SK-N-SH treated with all-trans-retinoic acid at 6 μM for 48 hours (cell line): Measurements from ENCODE around the gene TMEM238L.
"Not testable (repeated sequence)": the region's sequence is repeated elsewhere in the genome, so short reads cannot be mapped to it uniquely, and the experiment has no call there.

Source experiments
- ATAC-seq: fragments of 200-7000 bp; cut with Tn5 transposase; 3 replicates; pipeline ENCODE4 v1.9.1; 2020; ENCODE audit warnings: mild to moderate bottlenecking, moderate library complexity
- ARNTL ChIP-seq: fragments of 450-650 bp; formaldehyde crosslinking; IDR thresholded peaks from 2 replicates; pipeline ENCODE4 v1.5.0; 2020; ENCODE audit warnings: low read depth, mild to moderate bottlenecking, moderate library complexity, borderline replicate concordance
- BACH2 ChIP-seq: fragments of 250-450 bp; sonication (Bioruptor Pico); IDR thresholded peaks from 2 replicates; pipeline ENCODE4 v1.9.0; 2021; ENCODE audit warnings: mild to moderate bottlenecking, borderline replicate concordance
- CREB5 ChIP-seq: fragments of 250-450 bp; sonication (Bioruptor Pico); IDR thresholded peaks from 2 replicates; pipeline ENCODE4 v1.5.1; 2020; ENCODE audit warnings: low read depth, mild to moderate bottlenecking, moderate library complexity
- CSDC2 ChIP-seq: fragments of 250-450 bp; sonication (Bioruptor Pico); IDR thresholded peaks from 2 replicates; pipeline ENCODE4 v1.5.0; 2020; ENCODE audit warnings: mild to moderate bottlenecking, moderate library complexity
- CSRNP3 ChIP-seq: fragments of 250-450 bp; sonication (Bioruptor Pico); IDR thresholded peaks from 2 replicates; pipeline ENCODE4 v1.5.1; 2021; ENCODE audit warnings: mild to moderate bottlenecking, moderate library complexity
- GLIS3 ChIP-seq: fragments of 250-450 bp; sonication (Bioruptor Pico); IDR thresholded peaks from 2 replicates; pipeline ENCODE4 v1.5.0; 2020; ENCODE audit warnings: mild to moderate bottlenecking, moderate library complexity
- ISL1 ChIP-seq: fragments of 250-450 bp; sonication (Bioruptor Pico); IDR thresholded peaks from 2 replicates; pipeline ENCODE4 v2.1.2; 2022; ENCODE audit warnings: mild to moderate bottlenecking, moderate library complexity
- PATZ1 ChIP-seq: fragments of 250-450 bp; sonication (Bioruptor Pico); IDR thresholded peaks from 2 replicates; pipeline ENCODE4 v1.8.0; 2020; ENCODE audit warnings: mild to moderate bottlenecking, moderate library complexity, borderline replicate concordance
- POU6F1 ChIP-seq: fragments of 250-450 bp; sonication (Bioruptor Pico); IDR thresholded peaks from 2 replicates; pipeline ENCODE4 v1.8.0; 2021; ENCODE audit warnings: low read depth, mild to moderate bottlenecking, moderate library complexity, borderline replicate concordance
- PPARA ChIP-seq: fragments of 250-450 bp; sonication (Bioruptor Pico); IDR thresholded peaks from 2 replicates; pipeline ENCODE4 v1.5.0; 2020; ENCODE audit warnings: mild to moderate bottlenecking, borderline replicate concordance
- RARB ChIP-seq: fragments of 250-450 bp; sonication (Bioruptor Pico); IDR thresholded peaks from 2 replicates; pipeline ENCODE4 v1.8.0; 2021; ENCODE audit warnings: mild to moderate bottlenecking, moderate library complexity
- TCF4 ChIP-seq: fragments of 250-450 bp; sonication (Bioruptor Pico); IDR thresholded peaks from 2 replicates; pipeline ENCODE4 v1.8.0; 2021; ENCODE audit warnings: mild to moderate bottlenecking, moderate library complexity, borderline replicate concordance
- TOX ChIP-seq: fragments of 250-450 bp; sonication (Bioruptor Pico); IDR thresholded peaks from 2 replicates; pipeline ENCODE4 v1.8.0; 2021; ENCODE audit warnings: mild to moderate bottlenecking, moderate library complexity, borderline replicate concordance
- TSHZ2 ChIP-seq: fragments of 250-450 bp; sonication (Bioruptor Pico); IDR thresholded peaks from 2 replicates; pipeline ENCODE4 v1.5.0; 2020; ENCODE audit warnings: mild to moderate bottlenecking, moderate library complexity
- ZC3H10 ChIP-seq: fragments of 250-450 bp; sonication (Bioruptor Pico); IDR thresholded peaks from 2 replicates; pipeline ENCODE4 v1.5.1; 2021; ENCODE audit warnings: mild to moderate bottlenecking, moderate library complexity
- ZFP3 ChIP-seq: fragments of 250-450 bp; sonication (Bioruptor Pico); IDR thresholded peaks from 2 replicates; pipeline ENCODE4 v1.5.0; 2020; ENCODE audit warnings: mild to moderate bottlenecking, moderate library complexity
- ZFP30 ChIP-seq: fragments of 450-650 bp; formaldehyde crosslinking; IDR thresholded peaks from 2 replicates; pipeline ENCODE4 v1.5.0; 2022; ENCODE audit warnings: mild to moderate bottlenecking, moderate library complexity
- ZNF565 ChIP-seq: fragments of 450-650 bp; formaldehyde crosslinking; conservative IDR thresholded peaks from 2 replicates; pipeline ENCODE4 v1.5.0; 2020; ENCODE audit warnings: low read depth, mild to moderate bottlenecking, moderate library complexity
- ZNF70 ChIP-seq: fragments of 450-650 bp; formaldehyde crosslinking; IDR thresholded peaks from 2 replicates; pipeline ENCODE4 v1.5.0; 2020; ENCODE audit warnings: mild to moderate bottlenecking, moderate library complexity
- ZNF8 ChIP-seq: fragments of 450-650 bp; formaldehyde crosslinking; IDR thresholded peaks from 2 replicates; pipeline ENCODE4 v1.5.0; 2020; ENCODE audit warnings: mild to moderate bottlenecking, moderate library complexity

TMEM238L gene

GRCh38 chr17:10803830-10804475, at the start of gene TMEM238L:
TSS of gene TMEM238L (minus strand) at chr17:10804099. CDS start at chr17:10803963, 136 bp downstream.
- TF ChIP-seq TOX (CRISPR knock-in tag) (no peak), ISL1 (CRISPR knock-in tag) (no peak), CSRNP3 (CRISPR knock-in tag) (no peak), PATZ1 (CRISPR knock-in tag) (no peak), PPARA (CRISPR knock-in tag) (no peak), ZFP30 (CRISPR knock-in tag) (no peak), GLIS3 (CRISPR knock-in tag) (no peak), ARNTL (no peak), POU6F1 (CRISPR knock-in tag) (no peak), TSHZ2 (no peak), ZC3H10 (CRISPR knock-in tag) (no peak), TCF4 (CRISPR knock-in tag) (no peak), ZFP3 (CRISPR knock-in tag) (no peak), CREB5 (no peak), RARB (CRISPR knock-in tag) (no peak), ZNF565 (CRISPR knock-in tag) (no peak), BACH2 (CRISPR knock-in tag) (no peak), ZNF8 (CRISPR knock-in tag) (no peak), CSDC2 (no peak), ZNF70 (CRISPR knock-in tag) (no peak)
- ATAC-seq = no peak

GRCh38 chr17:10846636-10847035, 42.7 kb upstream of the TMEM238L start:
- ATAC-seq = not testable (repeated sequence)

- TF ChIP-seq ZFP3 (CRISPR knock-in tag) (no peak), GLIS3 (CRISPR knock-in tag) (no peak), ZNF70 (CRISPR knock-in tag) (no peak), PATZ1 (CRISPR knock-in tag) (no peak), CREB5 (no peak)
- no peak for ATAC-seq
These were observed 41.5 kb upstream of the TMEM238L start for GRCh38 chr17:10845388-10845751.
